IMR-90 (cell line): ENCODE results near the gene C10orf95. TPM values are rescaled to one million over a fixed set of nuclear protein-coding genes. Genes with fewer than 3 reads are reported as not detected.

Experiments used
- ATAC-seq: fragments of 200-7000 bp; cut with Tn5 transposase; 2 replicates; pipeline ENCODE4 v1.9.1; 2020; ENCODE audit warnings: low read depth, mild to moderate bottlenecking, moderate library complexity
- BruUV-seq: library from RNA; stranded (reverse); fragments of 400-500 nt; replicated peaks from 2 replicates; lab custom pipeline; 2021; lab: Mats Ljungman, UMichigan
- CTCF ChIA-PET: fragments of 300-600 bp; formaldehyde crosslinking; extraction: SDS; loops from one replicate; lab custom pipeline; 2021; ENCODE audit warnings: antibody characterized with exemption; lab: Yijun Ruan, JAX
- POLR2A ChIA-PET: fragments of 300-600 bp; sonication (Branson Sonifier 250); formaldehyde crosslinking; loops from one replicate; lab custom pipeline; 2022; ENCODE audit warnings: antibody characterized with exemption; ENCODE audit not compliant: unreplicated experiment; lab: Charles Lee
- DNase-seq: peaks from one replicate; pipeline ENCODE4 v3.0.0; 2013
- H2AFZ ChIP-seq: replicated peaks from 2 replicates; pipeline ENCODE3; 2013; ENCODE audit warnings: low read length, mild to moderate bottlenecking; ENCODE audit not compliant: poor library complexity
- H2AK5ac ChIP-seq: 2 replicates; pipeline ENCODE4 v1.6.1; 2013; ENCODE audit warnings: low read depth, low read length, inconsistent platforms
- H2AK9ac ChIP-seq: replicated peaks from 2 replicates; pipeline ENCODE3; 2013; ENCODE audit warnings: mild to moderate bottlenecking, low read depth, low read length, moderate library complexity; ENCODE audit not compliant: poor library complexity
- H2BK120ac ChIP-seq: 2 replicates; pipeline ENCODE4 v1.6.1; 2013; ENCODE audit warnings: low read depth, low read length, inconsistent platforms
- H2BK15ac ChIP-seq: 3 replicates; pipeline ENCODE4 v1.6.1; 2013; ENCODE audit warnings: low read depth, low read length, inconsistent platforms
- H2BK20ac ChIP-seq: 2 replicates; pipeline ENCODE4 v1.6.1; 2013; ENCODE audit warnings: low read depth, mild to moderate bottlenecking, inconsistent platforms, low read length, moderate library complexity
- H2BK5ac ChIP-seq: 2 replicates; pipeline ENCODE4 v1.6.1; 2013; ENCODE audit warnings: mild to moderate bottlenecking, low read depth, low read length, inconsistent platforms; ENCODE audit not compliant: poor library complexity, severe bottlenecking
- H3K14ac ChIP-seq: replicated peaks from 2 replicates; pipeline ENCODE4 v1.6.1; 2013; ENCODE audit warnings: low read depth, low read length, inconsistent platforms
- H3K18ac ChIP-seq: 2 replicates; pipeline ENCODE4 v1.6.1; 2013; ENCODE audit warnings: low read depth, low read length, control low read depth
- H3K23ac ChIP-seq: 2 replicates; pipeline ENCODE4 v1.6.1; 2013; ENCODE audit warnings: low read depth, low read length, inconsistent platforms
- H3K27ac ChIP-seq: 2 replicates; pipeline ENCODE4 v1.5.1; 2013; ENCODE audit warnings: mild to moderate bottlenecking, control low read depth, low read length; ENCODE audit not compliant: insufficient read depth
- H3K27me3 ChIP-seq: 2 replicates; pipeline ENCODE4 v1.6.1; 2013; ENCODE audit warnings: low read length; ENCODE audit not compliant: control insufficient read depth, insufficient read depth
- H3K36me3 ChIP-seq: 2 replicates; pipeline ENCODE4 v1.6.1; 2013; ENCODE audit warnings: low read length, mixed read lengths; ENCODE audit not compliant: control insufficient read depth, insufficient read depth
- H3K4ac ChIP-seq: 2 replicates; pipeline ENCODE4 v1.6.1; 2013; ENCODE audit warnings: low read depth, low read length, inconsistent platforms
- H3K4me1 ChIP-seq: 2 replicates; pipeline ENCODE4 v1.6.1; 2013; ENCODE audit warnings: low read length, mixed read lengths; ENCODE audit not compliant: control insufficient read depth, insufficient read depth
- H3K4me2 ChIP-seq: 2 replicates; pipeline ENCODE4 v1.6.1; 2013; ENCODE audit warnings: low read depth, mild to moderate bottlenecking, control low read depth, low read length, moderate library complexity
- H3K4me3 ChIP-seq: 2 replicates; pipeline ENCODE4 v1.5.1; 2013; ENCODE audit warnings: low read depth, mild to moderate bottlenecking, control low read depth, low read length, moderate library complexity; ENCODE audit not compliant: insufficient read depth
- H3K56ac ChIP-seq: 2 replicates; pipeline ENCODE4 v1.6.1; 2013; ENCODE audit warnings: low read length, inconsistent platforms; ENCODE audit not compliant: insufficient read depth; ENCODE audit errors: extremely low read depth
- H3K79me1 ChIP-seq, 2 experiments: 2 replicates each; pipeline ENCODE4 v1.6.1; 2013; ENCODE audit warnings: low read length in 2 of 2, inconsistent platforms in 1 of 2, low read depth in 1 of 2
- H3K9ac ChIP-seq: 2 replicates; pipeline ENCODE4 v1.6.1; 2013; ENCODE audit warnings: low read depth, low read length, control low read depth
- H3K9me1 ChIP-seq: 2 replicates; pipeline ENCODE4 v1.6.1; 2013; ENCODE audit warnings: low read length, inconsistent platforms; ENCODE audit not compliant: insufficient read depth
- H3K9me3 ChIP-seq: 2 replicates; pipeline ENCODE4 v1.6.1; 2013; ENCODE audit warnings: low read length; ENCODE audit not compliant: control insufficient read depth, insufficient read depth
- H4K20me1 ChIP-seq: 2 replicates; pipeline ENCODE4 v1.6.1; 2013; ENCODE audit warnings: low read length, inconsistent platforms; ENCODE audit not compliant: insufficient read depth
- H4K5ac ChIP-seq: 2 replicates; pipeline ENCODE4 v1.6.1; 2013; ENCODE audit warnings: mild to moderate bottlenecking, low read depth, low read length, control low read depth
- H4K8ac ChIP-seq, 2 experiments: 2 replicates each; pipeline ENCODE4 v1.6.1; 2013; ENCODE audit warnings: low read depth in 2 of 2, low read length in 2 of 2, control low read depth in 1 of 2, inconsistent platforms in 1 of 2
- H4K91ac ChIP-seq: 2 replicates; pipeline ENCODE4 v1.6.1; 2013; ENCODE audit warnings: low read depth, low read length, inconsistent platforms; ENCODE audit not compliant: insufficient read depth
- BHLHE40 ChIP-seq: fragments of 150-350 bp; IDR thresholded peaks from 2 replicates; pipeline ENCODE4 v1.6.1; 2016; ENCODE audit warnings: mild to moderate bottlenecking, low read depth, low read length
- CEBPB ChIP-seq: IDR thresholded peaks from 2 replicates; pipeline ENCODE4 v1.6.1; 2012; ENCODE audit warnings: low read depth, low read length, improper control_type of control experiment
- CHD1 ChIP-seq: IDR thresholded peaks from 2 replicates; pipeline ENCODE4 v1.6.1; 2012; ENCODE audit warnings: low read depth, low read length, improper control_type of control experiment
- CTCF ChIP-seq: conservative IDR thresholded peaks from 2 replicates; pipeline ENCODE4 v1.5.1; 2012; ENCODE audit warnings: mild to moderate bottlenecking, low read depth, low read length, improper control_type of control experiment
- ELK1 ChIP-seq: fragments of 150-350 bp; IDR thresholded peaks from 2 replicates; pipeline ENCODE4 v1.6.1; 2016; ENCODE audit warnings: low read depth, mild to moderate bottlenecking, low read length, moderate library complexity, borderline replicate concordance
- FOS ChIP-seq: fragments of 150-350 bp; IDR thresholded peaks from 2 replicates; pipeline ENCODE4 v1.6.1; 2016; ENCODE audit warnings: low read depth, low read length
- MAFK ChIP-seq: IDR thresholded peaks from 2 replicates; pipeline ENCODE4 v1.6.1; 2012; ENCODE audit warnings: low read depth, low read length, improper control_type of control experiment
- MAZ ChIP-seq: IDR thresholded peaks from 2 replicates; pipeline ENCODE4 v1.6.1; 2012; ENCODE audit warnings: low read depth, mild to moderate bottlenecking, low read length, improper control_type of control experiment, moderate library complexity, borderline replicate concordance
- MXI1 ChIP-seq: IDR thresholded peaks from 2 replicates; pipeline ENCODE4 v1.6.1; 2012; ENCODE audit warnings: low read depth, mild to moderate bottlenecking, low read length, moderate library complexity, borderline replicate concordance
- NFE2L2 ChIP-seq: fragments of 150-350 bp; IDR thresholded peaks from 2 replicates; pipeline ENCODE4 v1.6.1; 2016; ENCODE audit warnings: low read depth, mild to moderate bottlenecking, low read length
- POLR2A ChIP-seq: IDR thresholded peaks from 2 replicates; pipeline ENCODE4 v1.6.1; 2012; ENCODE audit warnings: mild to moderate bottlenecking, low read depth, low read length
- RAD21 ChIP-seq: IDR thresholded peaks from 2 replicates; pipeline ENCODE4 v1.6.1; 2012; ENCODE audit warnings: low read length, improper control_type of control experiment
- RCOR1 ChIP-seq: IDR thresholded peaks from 2 replicates; pipeline ENCODE4 v1.6.1; 2012; ENCODE audit warnings: mild to moderate bottlenecking, low read length, improper control_type of control experiment; ENCODE audit not compliant: insufficient replicate concordance
- RFX5 ChIP-seq: IDR thresholded peaks from 2 replicates; pipeline ENCODE4 v1.8.0; 2012; ENCODE audit warnings: low read depth, mild to moderate bottlenecking, low read length, moderate library complexity
- SMC3 ChIP-seq: fragments of 150-350 bp; IDR thresholded peaks from 2 replicates; pipeline ENCODE4 v1.6.1; 2016; ENCODE audit warnings: low read depth, mild to moderate bottlenecking, antibody characterized with exemption, low read length, moderate library complexity
- USF2 ChIP-seq: fragments of 150-350 bp; IDR thresholded peaks from 2 replicates; pipeline ENCODE4 v1.6.1; 2017; ENCODE audit warnings: mild to moderate bottlenecking, antibody characterized with exemption, low read length, low read depth
- WGBS, 2 experiments: methylation state at CpG; one replicate each; pipeline versions ENCODE4 v1.1.5 to v1.1.7; 2013; ENCODE audit warnings: missing lambda C conversion rate in 2 of 2; ENCODE audit not compliant: insufficient read length in 1 of 2; ENCODE audit errors: extremely low coverage in 2 of 2; 5-methylcytosine and 5-hydroxymethylcytosine counted together
- dilution Hi-C: fragments of 300-500 bp; cut with HindIII; formaldehyde crosslinking; loops from one replicate; pipeline ENCODE4 v1.14.3; 2018; ENCODE audit warnings: low sequenced_read_pairs; ENCODE audit not compliant: unreplicated experiment
- in situ Hi-C: fragments of 300-500 bp; cut with MboI; formaldehyde crosslinking; loops from 3 replicates; pipeline ENCODE4 v1.14.3; 2019; ENCODE audit warnings: low sequenced_read_pairs, inconsistent platforms, mixed read lengths
- intact Hi-C: fragments of 100-400 bp; cut with micrococcal nuclease; formaldehyde crosslinking; loops from 2 replicates; pipeline ENCODE4 v1.10.0; 2022
- polyA plus RNA-seq, 3 experiments: library from polyadenylated mRNA; depleted of rRNA; stranded (reverse); fragments of >200 nt; gene quantifications; 2 replicates each; pipeline ENCODE4 v1.2.3, GENCODE V29; 2012; ENCODE audit warnings: low replicate concordance in 1 of 3
- total RNA-seq: library from RNA; depleted of rRNA; stranded (reverse); fragments of >200 nt; gene quantifications from 2 replicates; pipeline ENCODE4 v1.2.3, GENCODE V29; 2012

Gene C10orf95
- total and polyA plus RNA-seq, 2 of the 4 experiments (the other 2 are of a cell fraction), result not detected

- H3K4me1 ChIP-seq, result peaks cover 15% of the 10 kb centered on the region
- no peak for ATAC-seq
- no peak overlapping the region for H3K23ac ChIP-seq
- H3K27me3 ChIP-seq, result peaks cover 13% of the 10 kb centered on the region
- no peak overlapping the region for H3K18ac ChIP-seq
- H3K14ac ChIP-seq, result no peak overlapping the region
- H3K27ac ChIP-seq, result no peak overlapping the region
- peak overlapping the region; percentile 10; the same call in 1 of the 2 replicates for H2AK5ac ChIP-seq
- H3K4ac ChIP-seq, result no peak overlapping the region
- no peak overlapping the region for H2BK5ac ChIP-seq
- no peak overlapping the region for H4K5ac ChIP-seq
- no peak overlapping the region for H3K9ac ChIP-seq
- no peak overlapping the region for H2BK15ac ChIP-seq
- no peak overlapping the region for H3K56ac ChIP-seq
- dilution Hi-C loops, result no loop called here
- H3K36me3 ChIP-seq, result no peaks in the 10 kb centered on the region
- whole genome bisulfite sequencing, 2 experiments, result 89% methylated on average over 7 of the region's 9 CpGs; no CpG with 5 or more reads in 1 of the 2 experiments
- H4K20me1 ChIP-seq, result no peaks in the 10 kb centered on the region; the same call in 1 of the 2 replicates
- no peak for DNase-seq
- no peak overlapping the region for H2BK120ac ChIP-seq
- no peak overlapping the region for H2AK9ac ChIP-seq
- H4K8ac ChIP-seq, result no peak overlapping the region
- no peak overlapping the region for H2BK20ac ChIP-seq
- no peaks in the 10 kb centered on the region for H3K9me3 ChIP-seq
- ChIA-PET POLR2A (no interaction called here), CTCF (no interaction called here)
- no TSS peak for BruUV-seq
- TF ChIP-seq MAFK (no peak), RAD21 (no peak), CHD1 (no peak), CTCF (no peak), MXI1 (no peak), RFX5 (no peak), NFE2L2 (no peak), CEBPB (no peak), USF2 (no peak), ELK1 (no peak), BHLHE40 (no peak), FOS (no peak), RCOR1 (no peak), POLR2A (no peak), SMC3 (no peak), MAZ (no peak)
- H4K91ac ChIP-seq, result no peak overlapping the region
- intact Hi-C loops, result no loop called here
- in situ Hi-C loops, result no loop called here
- no peak overlapping the region for H3K4me3 ChIP-seq
- no peaks in the 10 kb centered on the region; a peak in 1 of 4 replicates for H3K79me1 ChIP-seq
- H2AFZ ChIP-seq, result no peak overlapping the region
- no peak overlapping the region for H3K4me2 ChIP-seq
- peaks cover 15% of the 10 kb centered on the region for H3K9me1 ChIP-seq
Measured at GRCh38 chr10:102457591-102458150, 6.3 kb upstream of the C10orf95 start.
